ENCODE results near the gene LRMDA.

Gene LRMDA

GRCh38 chr10:76333326-76333725, 901.9 kb downstream of the LRMDA start:
- no peak overlapping the region for H3K4me3 ChIP-seq (ENCODE audit: low read depth, low read length)
- in situ Hi-C loops (cut with HindIII; ENCODE audit: low sequenced_read_pairs), result no loop called here
- TF ChIP-seq CTCF (IDR thresholded peaks at IDR 0.05; ENCODE audit: low read depth, low read length, missing control alignments), result no peak
- DNase-seq (ENCODE audit: low read depth), result no peak

- no peak for TF ChIP-seq CTCF (IDR thresholded peaks at IDR 0.05; ENCODE audit: low read depth, low read length, missing control alignments)
- in situ Hi-C loops (cut with HindIII; ENCODE audit: low sequenced_read_pairs), result no loop called here
- no peak for DNase-seq (ENCODE audit: low read depth)
- no peak overlapping the region for H3K4me3 ChIP-seq (ENCODE audit: low read depth, low read length)
Measured at GRCh38 chr10:76333796-76334195, 902.4 kb downstream of the LRMDA start.

- in situ Hi-C loops (cut with HindIII; ENCODE audit: low sequenced_read_pairs), result no loop called here
- H3K4me3 ChIP-seq (ENCODE audit: low read depth, low read length), result no peak overlapping the region
- no peak for DNase-seq (ENCODE audit: low read depth)
- TF ChIP-seq CTCF (IDR thresholded peaks at IDR 0.05; ENCODE audit: low read depth, low read length, missing control alignments), result no peak
Measured at GRCh38 chr10:76334255-76334654, 902.8 kb downstream of the LRMDA start.

GRCh38 chr10:76336213-76336963, 905.0 kb downstream of the LRMDA start:
- TF ChIP-seq CTCF (IDR thresholded peaks at IDR 0.05; ENCODE audit: low read depth, low read length, missing control alignments), result no peak
- no peak for DNase-seq (ENCODE audit: low read depth)
- no peak overlapping the region for H3K4me3 ChIP-seq (ENCODE audit: low read depth, low read length)
- in situ Hi-C loops (cut with HindIII; ENCODE audit: low sequenced_read_pairs), result no loop called here

- DNase-seq (ENCODE audit: low read depth), result no peak
- in situ Hi-C loops (cut with HindIII; ENCODE audit: low sequenced_read_pairs), result no loop called here
- H3K4me3 ChIP-seq (ENCODE audit: low read depth, low read length), result no peak overlapping the region
- no peak for TF ChIP-seq CTCF (IDR thresholded peaks at IDR 0.05; ENCODE audit: low read depth, low read length, missing control alignments)
Measured at GRCh38 chr10:76337641-76338040, 906.2 kb downstream of the LRMDA start.

- no peak overlapping the region for H3K4me3 ChIP-seq (ENCODE audit: low read depth, low read length)
- DNase-seq (ENCODE audit: low read depth), result no peak
- TF ChIP-seq CTCF (IDR thresholded peaks at IDR 0.05; ENCODE audit: low read depth, low read length, missing control alignments), result no peak
- in situ Hi-C loops (cut with HindIII; ENCODE audit: low sequenced_read_pairs), result no loop called here
Measured at GRCh38 chr10:76338187-76338586, 906.8 kb downstream of the LRMDA start.

All from astrocyte of the cerebellum (primary cell).